IMR-90 (cell line): ENCODE measurements around the gene B3GLCT. TPM values are rescaled to one million over a fixed set of nuclear protein-coding genes. Genes with fewer than 3 reads are reported as not detected.

ENCODE experiments used
- ATAC-seq: fragments of 200-7000 bp; cut with Tn5 transposase; 2 replicates; pipeline ENCODE4 v1.9.1; 2020; ENCODE audit warnings: low read depth, mild to moderate bottlenecking, moderate library complexity
- BruUV-seq: library from RNA; stranded (reverse); fragments of 400-500 nt; replicated peaks from 2 replicates; lab custom pipeline; 2021; lab: Mats Ljungman, UMichigan
- CTCF ChIA-PET: fragments of 300-600 bp; formaldehyde crosslinking; extraction: SDS; loops from one replicate; lab custom pipeline; 2021; ENCODE audit warnings: antibody characterized with exemption; lab: Yijun Ruan, JAX
- POLR2A ChIA-PET: fragments of 300-600 bp; sonication (Branson Sonifier 250); formaldehyde crosslinking; loops from one replicate; lab custom pipeline; 2022; ENCODE audit warnings: antibody characterized with exemption; ENCODE audit not compliant: unreplicated experiment; lab: Charles Lee
- DNase-seq: peaks from one replicate; pipeline ENCODE4 v3.0.0; 2013
- H2AFZ ChIP-seq: replicated peaks from 2 replicates; pipeline ENCODE3; 2013; ENCODE audit warnings: low read length, mild to moderate bottlenecking; ENCODE audit not compliant: poor library complexity
- H2AK5ac ChIP-seq: 2 replicates; pipeline ENCODE4 v1.6.1; 2013; ENCODE audit warnings: low read depth, low read length, inconsistent platforms
- H2AK9ac ChIP-seq: replicated peaks from 2 replicates; pipeline ENCODE3; 2013; ENCODE audit warnings: mild to moderate bottlenecking, low read depth, low read length, moderate library complexity; ENCODE audit not compliant: poor library complexity
- H2BK120ac ChIP-seq: 2 replicates; pipeline ENCODE4 v1.6.1; 2013; ENCODE audit warnings: low read depth, low read length, inconsistent platforms
- H2BK15ac ChIP-seq: 3 replicates; pipeline ENCODE4 v1.6.1; 2013; ENCODE audit warnings: low read depth, low read length, inconsistent platforms
- H2BK20ac ChIP-seq: 2 replicates; pipeline ENCODE4 v1.6.1; 2013; ENCODE audit warnings: low read depth, mild to moderate bottlenecking, inconsistent platforms, low read length, moderate library complexity
- H2BK5ac ChIP-seq: 2 replicates; pipeline ENCODE4 v1.6.1; 2013; ENCODE audit warnings: mild to moderate bottlenecking, low read depth, low read length, inconsistent platforms; ENCODE audit not compliant: poor library complexity, severe bottlenecking
- H3K14ac ChIP-seq: replicated peaks from 2 replicates; pipeline ENCODE4 v1.6.1; 2013; ENCODE audit warnings: low read depth, low read length, inconsistent platforms
- H3K18ac ChIP-seq: 2 replicates; pipeline ENCODE4 v1.6.1; 2013; ENCODE audit warnings: low read depth, low read length, control low read depth
- H3K23ac ChIP-seq: 2 replicates; pipeline ENCODE4 v1.6.1; 2013; ENCODE audit warnings: low read depth, low read length, inconsistent platforms
- H3K27ac ChIP-seq: 2 replicates; pipeline ENCODE4 v1.5.1; 2013; ENCODE audit warnings: mild to moderate bottlenecking, control low read depth, low read length; ENCODE audit not compliant: insufficient read depth
- H3K27me3 ChIP-seq: 2 replicates; pipeline ENCODE4 v1.6.1; 2013; ENCODE audit warnings: low read length; ENCODE audit not compliant: control insufficient read depth, insufficient read depth
- H3K36me3 ChIP-seq: 2 replicates; pipeline ENCODE4 v1.6.1; 2013; ENCODE audit warnings: low read length, mixed read lengths; ENCODE audit not compliant: control insufficient read depth, insufficient read depth
- H3K4ac ChIP-seq: 2 replicates; pipeline ENCODE4 v1.6.1; 2013; ENCODE audit warnings: low read depth, low read length, inconsistent platforms
- H3K4me1 ChIP-seq: 2 replicates; pipeline ENCODE4 v1.6.1; 2013; ENCODE audit warnings: low read length, mixed read lengths; ENCODE audit not compliant: control insufficient read depth, insufficient read depth
- H3K4me2 ChIP-seq: 2 replicates; pipeline ENCODE4 v1.6.1; 2013; ENCODE audit warnings: low read depth, mild to moderate bottlenecking, control low read depth, low read length, moderate library complexity
- H3K4me3 ChIP-seq: 2 replicates; pipeline ENCODE4 v1.5.1; 2013; ENCODE audit warnings: low read depth, mild to moderate bottlenecking, control low read depth, low read length, moderate library complexity; ENCODE audit not compliant: insufficient read depth
- H3K56ac ChIP-seq: 2 replicates; pipeline ENCODE4 v1.6.1; 2013; ENCODE audit warnings: low read length, inconsistent platforms; ENCODE audit not compliant: insufficient read depth; ENCODE audit errors: extremely low read depth
- H3K79me1 ChIP-seq, 2 experiments: 2 replicates each; pipeline ENCODE4 v1.6.1; 2013; ENCODE audit warnings: low read length in 2 of 2, inconsistent platforms in 1 of 2, low read depth in 1 of 2
- H3K9ac ChIP-seq: 2 replicates; pipeline ENCODE4 v1.6.1; 2013; ENCODE audit warnings: low read depth, low read length, control low read depth
- H3K9me1 ChIP-seq: 2 replicates; pipeline ENCODE4 v1.6.1; 2013; ENCODE audit warnings: low read length, inconsistent platforms; ENCODE audit not compliant: insufficient read depth
- H3K9me3 ChIP-seq: 2 replicates; pipeline ENCODE4 v1.6.1; 2013; ENCODE audit warnings: low read length; ENCODE audit not compliant: control insufficient read depth, insufficient read depth
- H4K20me1 ChIP-seq: 2 replicates; pipeline ENCODE4 v1.6.1; 2013; ENCODE audit warnings: low read length, inconsistent platforms; ENCODE audit not compliant: insufficient read depth
- H4K5ac ChIP-seq: 2 replicates; pipeline ENCODE4 v1.6.1; 2013; ENCODE audit warnings: mild to moderate bottlenecking, low read depth, low read length, control low read depth
- H4K8ac ChIP-seq, 2 experiments: 2 replicates each; pipeline ENCODE4 v1.6.1; 2013; ENCODE audit warnings: low read depth in 2 of 2, low read length in 2 of 2, control low read depth in 1 of 2, inconsistent platforms in 1 of 2
- H4K91ac ChIP-seq: 2 replicates; pipeline ENCODE4 v1.6.1; 2013; ENCODE audit warnings: low read depth, low read length, inconsistent platforms; ENCODE audit not compliant: insufficient read depth
- BHLHE40 ChIP-seq: fragments of 150-350 bp; IDR thresholded peaks from 2 replicates; pipeline ENCODE4 v1.6.1; 2016; ENCODE audit warnings: mild to moderate bottlenecking, low read depth, low read length
- CEBPB ChIP-seq: IDR thresholded peaks from 2 replicates; pipeline ENCODE4 v1.6.1; 2012; ENCODE audit warnings: low read depth, low read length, improper control_type of control experiment
- CHD1 ChIP-seq: IDR thresholded peaks from 2 replicates; pipeline ENCODE4 v1.6.1; 2012; ENCODE audit warnings: low read depth, low read length, improper control_type of control experiment
- CTCF ChIP-seq: conservative IDR thresholded peaks from 2 replicates; pipeline ENCODE4 v1.5.1; 2012; ENCODE audit warnings: mild to moderate bottlenecking, low read depth, low read length, improper control_type of control experiment
- ELK1 ChIP-seq: fragments of 150-350 bp; IDR thresholded peaks from 2 replicates; pipeline ENCODE4 v1.6.1; 2016; ENCODE audit warnings: low read depth, mild to moderate bottlenecking, low read length, moderate library complexity, borderline replicate concordance
- FOS ChIP-seq: fragments of 150-350 bp; IDR thresholded peaks from 2 replicates; pipeline ENCODE4 v1.6.1; 2016; ENCODE audit warnings: low read depth, low read length
- MAFK ChIP-seq: IDR thresholded peaks from 2 replicates; pipeline ENCODE4 v1.6.1; 2012; ENCODE audit warnings: low read depth, low read length, improper control_type of control experiment
- MAZ ChIP-seq: IDR thresholded peaks from 2 replicates; pipeline ENCODE4 v1.6.1; 2012; ENCODE audit warnings: low read depth, mild to moderate bottlenecking, low read length, improper control_type of control experiment, moderate library complexity, borderline replicate concordance
- NFE2L2 ChIP-seq: fragments of 150-350 bp; IDR thresholded peaks from 2 replicates; pipeline ENCODE4 v1.6.1; 2016; ENCODE audit warnings: low read depth, mild to moderate bottlenecking, low read length
- POLR2A ChIP-seq: IDR thresholded peaks from 2 replicates; pipeline ENCODE4 v1.6.1; 2012; ENCODE audit warnings: mild to moderate bottlenecking, low read depth, low read length
- RAD21 ChIP-seq: IDR thresholded peaks from 2 replicates; pipeline ENCODE4 v1.6.1; 2012; ENCODE audit warnings: low read length, improper control_type of control experiment
- RCOR1 ChIP-seq: IDR thresholded peaks from 2 replicates; pipeline ENCODE4 v1.6.1; 2012; ENCODE audit warnings: mild to moderate bottlenecking, low read length, improper control_type of control experiment; ENCODE audit not compliant: insufficient replicate concordance
- RFX5 ChIP-seq: IDR thresholded peaks from 2 replicates; pipeline ENCODE4 v1.8.0; 2012; ENCODE audit warnings: low read depth, mild to moderate bottlenecking, low read length, moderate library complexity
- SMC3 ChIP-seq: fragments of 150-350 bp; IDR thresholded peaks from 2 replicates; pipeline ENCODE4 v1.6.1; 2016; ENCODE audit warnings: low read depth, mild to moderate bottlenecking, antibody characterized with exemption, low read length, moderate library complexity
- USF2 ChIP-seq: fragments of 150-350 bp; IDR thresholded peaks from 2 replicates; pipeline ENCODE4 v1.6.1; 2017; ENCODE audit warnings: mild to moderate bottlenecking, antibody characterized with exemption, low read length, low read depth
- WGBS, 2 experiments: methylation state at CpG; one replicate each; pipeline versions ENCODE4 v1.1.5 to v1.1.7; 2013; ENCODE audit warnings: missing lambda C conversion rate in 2 of 2; ENCODE audit not compliant: insufficient read length in 1 of 2; ENCODE audit errors: extremely low coverage in 2 of 2; 5-methylcytosine and 5-hydroxymethylcytosine counted together
- dilution Hi-C: fragments of 300-500 bp; cut with HindIII; formaldehyde crosslinking; loops from one replicate; pipeline ENCODE4 v1.14.3; 2018; ENCODE audit warnings: low sequenced_read_pairs; ENCODE audit not compliant: unreplicated experiment
- in situ Hi-C: fragments of 300-500 bp; cut with MboI; formaldehyde crosslinking; loops from 3 replicates; pipeline ENCODE4 v1.14.3; 2019; ENCODE audit warnings: low sequenced_read_pairs, inconsistent platforms, mixed read lengths
- intact Hi-C: fragments of 100-400 bp; cut with micrococcal nuclease; formaldehyde crosslinking; loops from 2 replicates; pipeline ENCODE4 v1.10.0; 2022
- polyA plus RNA-seq, 3 experiments: library from polyadenylated mRNA; depleted of rRNA; stranded (reverse); fragments of >200 nt; gene quantifications; 2 replicates each; pipeline ENCODE4 v1.2.3, GENCODE V29; 2012; ENCODE audit warnings: low replicate concordance in 1 of 3
- total RNA-seq: library from RNA; depleted of rRNA; stranded (reverse); fragments of >200 nt; gene quantifications from 2 replicates; pipeline ENCODE4 v1.2.3, GENCODE V29; 2012

Gene B3GLCT
- total and polyA plus RNA-seq, 2 of the 4 experiments (the other 2 are of a cell fraction) = 2.0 to 4.5 TPM

- H3K4ac ChIP-seq = no peak overlapping the region
- H2BK120ac ChIP-seq = no peak overlapping the region
- H3K4me2 ChIP-seq = no peak overlapping the region
- TF ChIP-seq CEBPB = no peak
- TF ChIP-seq ELK1 = no peak
- no peak for TF ChIP-seq RFX5
- TF ChIP-seq USF2 = no peak
- TF ChIP-seq CHD1 = no peak
- no peak for TF ChIP-seq SMC3
- TF ChIP-seq RAD21 = no peak
- TF ChIP-seq FOS = no peak
- no peak for TF ChIP-seq CTCF
- no peak for TF ChIP-seq BHLHE40
- TF ChIP-seq POLR2A = no peak
- TF ChIP-seq MAFK = no peak
- TF ChIP-seq MAZ = no peak
- no peak for TF ChIP-seq RCOR1
- no peak for TF ChIP-seq NFE2L2
- dilution Hi-C loops (no loop called here), in situ Hi-C loops (loop anchor here (25.0 kb wide), 1 partner anchor 488 kb away; the partner anchor contains the start of gene RXFP2), intact Hi-C loops (no loop called here)
- no peak overlapping the region for H4K8ac ChIP-seq
- H3K36me3 ChIP-seq = no peaks in the 10 kb centered on the region
- ChIA-PET POLR2A (no interaction called here), CTCF (interaction anchor here (3.2 kb wide), 1 partner anchor 13 kb away, joined by 16 read pairs; no protein-coding TSS in a partner anchor)
- H4K5ac ChIP-seq = no peak overlapping the region
- no peaks in the 10 kb centered on the region for H3K27me3 ChIP-seq
- no peak overlapping the region for H2BK5ac ChIP-seq
- BruUV-seq = no TSS peak
- no peak overlapping the region for H4K91ac ChIP-seq
- no peaks in the 10 kb centered on the region for H4K20me1 ChIP-seq
- H3K9me3 ChIP-seq = no peaks in the 10 kb centered on the region
- H2BK20ac ChIP-seq = no peak overlapping the region
- no peak overlapping the region for H2AFZ ChIP-seq
- no peak overlapping the region for H3K9ac ChIP-seq
- H3K79me1 ChIP-seq = no peaks in the 10 kb centered on the region
- no peak overlapping the region for H3K4me3 ChIP-seq
- no peaks in the 10 kb centered on the region for H3K4me1 ChIP-seq
- H2BK15ac ChIP-seq = no peak overlapping the region
- H2AK9ac ChIP-seq = no peak overlapping the region
- no peaks in the 10 kb centered on the region for H3K9me1 ChIP-seq
- no peak overlapping the region for H2AK5ac ChIP-seq
- no peak overlapping the region for H3K14ac ChIP-seq
- no CpG with 5 or more reads among the region's 4 CpGs for WGBS, 2 experiments
- no peak for ATAC-seq
- no peak overlapping the region for H3K18ac ChIP-seq
- H3K27ac ChIP-seq = no peak overlapping the region
- no peak overlapping the region for H3K56ac ChIP-seq
- no peak overlapping the region for H3K23ac ChIP-seq
- no peak for DNase-seq
Observed at GRCh38 chr13:31248965-31249539, 49.3 kb downstream of the B3GLCT start.
